ENCODE data around the gene RND2.
A peak's percentile ranks its signal among the peaks of the same experiment; 100 is the strongest.
"Not testable (repeated sequence)": the region's sequence is repeated elsewhere in the genome, so short reads cannot be mapped to it uniquely, and the experiment has no call there.

The RND2 gene

DNA sequence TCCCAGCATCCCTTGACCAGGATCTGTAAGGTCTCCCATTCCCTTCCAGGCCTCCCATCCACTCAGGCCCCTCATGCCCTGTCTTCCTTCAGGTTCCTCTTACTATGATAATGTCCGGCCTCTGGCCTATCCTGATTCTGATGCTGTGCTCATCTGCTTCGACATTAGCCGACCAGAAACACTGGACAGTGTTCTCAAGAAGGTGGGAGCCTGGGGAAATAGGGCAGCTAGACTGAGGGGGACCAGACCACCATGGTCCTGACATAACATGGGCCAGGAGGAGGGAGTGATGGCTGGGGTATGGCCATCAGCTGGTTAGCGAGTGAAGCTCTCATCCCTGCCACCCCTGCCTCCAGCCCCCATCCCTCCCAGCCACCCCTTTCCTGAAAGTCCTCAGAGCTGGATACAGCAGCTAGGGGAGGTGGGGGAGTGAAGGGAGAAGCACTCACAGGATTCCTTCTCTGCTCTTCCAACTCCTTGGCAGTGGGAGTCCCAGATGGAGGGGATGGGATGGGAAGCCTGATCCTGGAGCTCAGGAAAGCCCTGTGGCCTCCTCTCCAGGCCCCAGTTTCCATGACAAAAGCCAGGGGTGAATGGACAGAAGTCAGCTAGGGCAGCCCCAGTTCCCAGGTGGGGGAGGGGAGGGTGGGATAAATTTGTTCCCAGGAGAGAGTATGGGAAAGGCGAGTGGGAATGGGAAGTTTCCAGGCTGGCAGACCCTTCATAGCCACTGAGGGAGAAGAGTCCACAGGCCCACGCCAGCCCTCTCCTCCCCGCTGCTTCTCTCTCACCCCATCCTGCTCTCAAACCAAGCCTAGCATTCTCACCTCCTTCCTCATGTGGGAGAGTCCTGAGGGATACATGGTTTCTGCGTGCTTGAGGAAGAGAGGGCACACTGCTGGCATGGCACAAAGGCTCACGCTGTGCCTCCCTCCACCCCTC is 2.3 kb downstream of the RND2 start:
- no peak for DNase-seq

DNA sequence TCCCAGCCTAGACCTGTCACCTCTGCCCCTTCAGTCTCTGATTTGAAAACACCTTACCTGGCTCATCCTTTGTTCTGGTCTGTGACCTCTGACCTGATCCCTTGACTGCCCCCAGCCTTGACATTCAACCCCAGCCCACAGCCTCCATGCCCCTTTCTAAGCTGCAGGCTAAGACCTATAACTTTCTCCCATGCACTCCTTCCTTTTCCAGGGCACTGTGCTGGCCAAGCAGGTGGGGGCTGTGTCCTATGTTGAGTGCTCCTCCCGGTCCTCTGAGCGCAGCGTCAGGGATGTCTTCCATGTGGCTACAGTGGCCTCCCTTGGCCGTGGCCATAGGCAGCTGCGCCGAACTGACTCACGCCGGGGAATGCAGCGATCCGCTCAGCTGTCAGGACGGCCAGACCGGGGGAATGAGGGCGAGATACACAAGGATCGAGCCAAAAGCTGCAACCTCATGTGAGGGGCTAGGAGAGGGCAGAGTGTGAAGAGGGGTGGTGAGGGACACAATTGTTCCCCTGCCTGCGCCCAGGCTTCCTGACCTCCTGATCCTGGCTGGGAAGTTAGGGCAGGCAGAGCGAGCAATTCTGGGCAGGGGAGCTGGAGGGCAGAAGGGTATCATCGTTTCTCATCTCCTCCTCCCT is 3.3 kb downstream of the RND2 start:
- DNase-seq = no peak

DNA sequence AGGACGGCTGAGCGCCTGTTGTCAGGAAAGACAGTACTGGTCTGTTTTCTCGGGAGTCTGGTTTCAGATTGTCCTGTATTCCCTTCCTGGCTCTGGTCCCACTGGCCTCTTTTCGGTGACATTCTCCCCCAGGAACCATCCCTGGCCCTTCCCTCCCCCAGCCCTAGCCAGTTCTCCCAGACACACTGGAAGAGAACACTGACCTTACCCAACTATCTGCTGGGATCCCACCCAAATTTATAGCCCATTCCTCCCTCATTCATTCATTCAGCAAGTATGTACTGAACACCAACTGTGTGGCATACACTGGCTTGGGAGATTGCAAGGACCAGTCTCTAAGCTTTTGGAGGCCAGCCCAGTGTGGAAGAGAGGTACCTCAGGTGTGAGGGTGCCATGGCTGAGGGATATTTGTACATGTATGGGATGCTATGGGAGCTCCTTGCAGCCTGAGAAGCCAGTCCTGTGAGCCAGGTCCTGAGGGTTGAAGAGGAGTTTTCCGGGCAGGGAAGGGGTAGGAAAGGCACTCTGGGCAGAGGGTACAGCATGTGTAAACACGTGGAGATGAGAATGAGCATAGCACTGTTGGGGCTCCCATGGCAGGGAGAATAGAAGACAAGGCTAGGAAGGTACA is 5.2 kb downstream of the RND2 start:
- no peak for DNase-seq

DNA sequence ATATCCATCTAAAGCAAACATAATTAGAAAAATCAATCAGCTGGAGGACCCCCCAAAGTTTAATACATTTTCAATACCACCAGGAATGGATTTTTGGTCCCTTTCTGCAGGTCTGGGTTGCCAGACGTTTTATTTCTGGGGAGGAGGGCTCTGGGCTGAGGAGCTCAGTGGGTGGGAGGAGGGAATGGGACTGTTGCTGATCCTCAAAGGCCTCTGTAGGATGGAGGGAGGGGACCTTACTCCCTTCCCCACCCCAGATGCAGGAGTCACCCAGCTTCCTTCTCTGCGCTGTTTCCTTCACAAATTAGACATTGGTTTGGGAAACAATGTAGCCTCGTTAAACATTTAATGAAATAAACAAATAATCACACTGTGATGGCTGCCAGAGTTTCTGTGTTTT is 6.6 kb downstream of the RND2 start:
- DNase-seq = no peak

DNA sequence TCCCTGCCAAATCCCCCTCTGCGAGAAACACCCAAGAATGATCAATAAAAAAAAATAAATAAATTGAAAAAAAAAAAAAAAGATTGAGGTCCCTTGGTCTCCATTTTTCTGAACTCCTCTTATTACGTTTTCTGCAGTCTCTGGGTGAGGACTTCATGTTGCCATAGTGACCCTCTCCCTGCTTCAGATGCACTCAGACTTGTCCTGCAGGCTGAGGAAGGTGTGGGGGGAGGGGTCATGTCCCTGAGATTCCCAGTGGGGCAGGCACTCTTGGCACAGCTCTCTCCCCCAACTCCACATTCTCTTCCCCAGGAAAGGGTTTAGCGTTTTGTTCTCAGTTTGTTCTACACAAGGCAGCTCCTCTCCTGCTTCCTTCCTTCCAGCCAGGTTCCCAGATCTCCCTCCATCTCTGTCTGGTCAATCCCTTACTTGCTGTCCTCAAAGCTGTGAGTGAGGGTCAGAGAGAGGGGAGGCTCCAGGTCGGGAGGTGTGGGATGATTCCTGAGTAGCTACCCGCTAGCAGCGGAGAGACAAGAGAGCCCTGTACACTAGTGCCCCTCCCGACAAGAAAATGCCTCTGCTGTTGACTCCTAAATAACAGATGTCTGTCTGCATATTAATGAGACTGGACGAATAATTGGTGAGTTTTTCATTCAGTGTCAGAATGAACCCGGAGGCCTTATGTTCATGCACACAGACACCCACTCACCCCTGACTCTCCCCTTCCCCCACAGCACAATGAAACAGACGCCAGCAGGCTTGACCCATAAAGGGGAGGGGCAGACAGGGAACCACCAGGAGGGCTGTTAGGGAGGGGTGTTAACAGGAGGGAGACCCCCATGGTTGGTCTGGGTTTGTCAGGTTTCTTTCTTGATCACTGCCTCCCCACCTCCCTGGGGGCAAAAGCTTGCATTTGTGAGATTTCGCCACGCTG is 9.2 kb downstream of the RND2 start:
- DNase-seq = peak in 1 of 2 experiments; percentile 59

DNA sequence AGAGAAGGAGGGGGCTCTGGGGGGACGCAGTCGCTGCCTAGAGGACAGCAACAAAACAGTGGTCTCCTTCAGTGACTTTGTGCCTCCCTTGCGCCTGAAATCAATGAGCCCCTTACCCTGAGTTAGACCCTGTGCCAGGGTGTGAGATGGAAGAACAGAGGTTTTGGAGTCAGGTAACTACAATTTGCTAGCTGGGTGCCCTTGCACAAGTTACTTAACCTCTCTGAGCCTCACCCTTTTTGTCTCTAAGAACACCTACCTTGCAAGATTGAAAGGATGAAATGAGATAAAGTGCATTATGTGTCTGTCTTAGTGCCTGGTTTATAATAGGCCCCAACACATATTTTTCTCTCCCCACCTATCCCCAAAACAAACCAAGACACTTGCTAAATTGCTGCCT is 9.9 kb downstream of the RND2 start:
- DNase-seq = no peak

DNA sequence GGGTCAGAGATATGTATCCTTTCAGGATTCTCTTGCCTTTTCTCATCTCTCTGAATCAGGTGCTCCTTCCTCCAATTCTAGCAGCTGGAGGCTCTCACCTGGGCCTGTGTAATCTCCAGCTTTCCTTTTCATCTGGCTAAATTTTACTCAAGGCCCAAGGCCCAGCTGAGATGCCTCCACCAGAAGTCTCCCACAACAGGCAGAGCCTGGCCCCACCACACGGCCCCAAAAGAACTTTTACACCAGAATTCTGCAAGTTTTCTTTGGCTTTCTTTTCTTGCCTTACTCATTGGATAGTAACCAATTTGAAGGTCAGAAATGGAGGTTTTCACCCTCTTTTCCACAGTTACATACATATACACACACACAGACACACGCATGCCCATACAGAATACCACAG is 14.6 kb downstream of the RND2 start:
- no peak for DNase-seq

DNA sequence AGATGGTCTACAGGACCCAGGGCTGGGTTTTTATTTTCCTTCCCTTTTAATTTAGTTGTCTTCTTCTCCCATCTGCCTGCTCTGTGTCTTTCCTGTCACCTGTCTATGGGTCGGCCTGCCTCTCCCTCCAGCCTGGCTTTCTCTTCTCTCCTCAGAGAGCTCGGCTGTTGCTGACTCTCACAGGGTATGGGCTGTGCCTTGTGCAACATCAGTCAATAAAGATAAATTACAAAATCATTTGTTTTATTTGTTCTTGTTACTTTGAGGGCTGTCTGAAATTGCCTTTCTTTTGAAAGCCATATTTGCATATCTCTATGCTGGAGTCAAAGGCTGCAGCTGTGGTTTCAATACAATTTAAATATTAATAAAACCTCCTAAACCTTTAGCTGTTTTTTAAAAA is 15.6 kb downstream of the RND2 start:
- peak; percentile 76 to 80 for DNase-seq

DNA sequence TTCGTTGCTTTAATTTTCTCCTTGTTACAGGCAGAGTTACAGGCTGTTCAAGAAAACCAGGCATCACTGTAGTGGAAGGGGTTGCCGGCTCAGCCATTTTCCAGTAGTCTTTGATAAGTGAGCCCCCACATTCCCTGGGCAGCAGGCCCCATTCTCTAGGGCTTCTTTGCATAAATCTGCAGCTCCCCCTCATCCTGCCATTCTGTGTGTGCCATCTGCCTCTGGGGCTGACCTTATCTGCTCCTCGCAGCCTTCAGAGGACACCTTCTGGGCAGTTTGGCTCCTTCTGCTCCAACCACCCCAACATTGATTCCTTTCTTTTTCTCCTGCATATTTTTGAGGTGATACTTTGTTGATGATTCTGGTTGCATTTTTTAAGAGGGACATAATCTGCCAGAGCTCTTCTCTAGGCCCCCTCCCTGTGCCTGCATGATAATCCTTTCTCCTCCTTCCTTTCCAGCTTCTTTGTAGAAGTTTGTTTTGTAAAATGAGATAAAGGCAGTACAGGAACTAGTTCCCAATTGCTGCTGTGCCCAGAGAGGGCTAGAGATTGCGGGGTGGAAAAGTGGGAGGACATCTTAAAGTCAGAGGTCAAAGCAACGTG is 17.1 kb downstream of the RND2 start:
- no peak for DNase-seq

DNA sequence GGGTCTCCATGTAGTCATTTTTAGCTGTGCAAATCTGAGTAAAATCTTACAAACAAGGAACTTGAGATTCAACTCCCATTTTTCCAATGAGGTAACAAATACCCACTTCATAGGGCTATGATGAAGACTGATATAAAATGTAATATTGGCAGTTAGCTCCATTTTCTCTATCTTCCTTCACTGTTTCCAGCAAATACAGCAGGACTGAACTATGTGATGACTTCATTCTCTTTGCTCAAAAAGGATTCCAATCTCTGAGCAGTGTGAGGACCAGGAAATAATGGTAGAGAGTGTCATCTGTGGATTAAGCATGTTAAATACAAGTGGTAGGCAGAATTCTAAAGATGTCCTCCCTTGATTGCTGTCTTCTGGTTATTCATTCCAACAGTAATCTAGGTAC is 18.3 kb downstream of the RND2 start:
- no peak for DNase-seq

DNA sequence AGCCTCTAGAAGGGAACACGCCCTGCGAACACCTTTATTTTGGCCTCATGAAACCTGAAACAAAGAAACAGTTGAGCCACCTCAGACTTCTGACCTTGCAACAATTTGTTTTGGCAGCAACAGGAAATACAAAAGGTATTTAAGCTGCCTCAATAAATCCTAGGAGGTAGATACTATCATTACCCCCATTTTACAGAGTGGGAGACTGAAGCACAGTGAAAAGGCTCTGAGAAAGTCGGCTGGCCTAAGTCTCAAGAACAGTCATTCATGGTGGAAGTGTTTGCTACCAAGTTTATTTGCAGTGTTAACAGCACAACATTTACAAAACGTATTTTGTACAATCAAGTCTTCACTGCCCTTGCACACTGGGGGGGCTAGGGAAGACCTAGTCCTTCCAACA is 19.0 kb downstream of the RND2 start:
- DNase-seq = no peak

DNA sequence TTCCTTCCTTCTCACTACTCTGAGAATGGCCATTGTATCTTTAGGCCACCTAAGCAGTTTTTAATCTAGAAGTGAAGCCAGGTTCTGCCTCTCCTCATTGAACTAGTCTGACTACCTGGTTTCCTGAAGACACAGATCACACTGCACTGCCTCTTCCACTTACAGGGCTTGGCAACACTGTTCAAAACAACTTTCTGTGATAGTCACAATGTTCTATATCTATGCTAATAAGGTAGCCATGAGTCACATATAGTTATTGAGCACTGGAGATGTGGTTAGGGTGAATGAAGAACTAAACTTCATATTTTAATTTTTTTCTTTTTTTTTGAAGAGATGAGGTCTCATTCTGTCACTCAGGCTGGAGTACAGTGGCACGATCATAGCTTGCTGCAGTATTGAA is 26.9 kb downstream of the RND2 start:
- DNase-seq = no peak

DNA sequence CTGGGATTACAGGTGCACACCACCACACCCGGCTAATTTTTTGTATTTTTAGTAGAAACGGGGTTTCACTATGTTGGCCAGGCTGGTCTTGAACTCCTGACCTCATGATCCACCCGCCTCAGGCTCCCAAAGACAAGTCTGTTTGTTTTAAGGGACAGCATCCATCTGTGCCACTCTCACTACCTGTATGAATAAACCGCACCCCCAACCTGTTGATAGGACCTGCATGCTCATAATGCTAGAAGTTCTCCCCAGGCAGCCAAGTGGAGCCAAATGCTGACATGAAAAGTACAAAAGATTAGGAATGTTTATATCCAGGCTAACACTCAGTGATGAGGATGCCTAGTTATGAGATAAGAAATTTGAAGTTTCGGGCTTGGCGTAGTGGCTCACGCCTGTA is 28.0 kb downstream of the RND2 start:
- not testable (repeated sequence) for DNase-seq

DNA sequence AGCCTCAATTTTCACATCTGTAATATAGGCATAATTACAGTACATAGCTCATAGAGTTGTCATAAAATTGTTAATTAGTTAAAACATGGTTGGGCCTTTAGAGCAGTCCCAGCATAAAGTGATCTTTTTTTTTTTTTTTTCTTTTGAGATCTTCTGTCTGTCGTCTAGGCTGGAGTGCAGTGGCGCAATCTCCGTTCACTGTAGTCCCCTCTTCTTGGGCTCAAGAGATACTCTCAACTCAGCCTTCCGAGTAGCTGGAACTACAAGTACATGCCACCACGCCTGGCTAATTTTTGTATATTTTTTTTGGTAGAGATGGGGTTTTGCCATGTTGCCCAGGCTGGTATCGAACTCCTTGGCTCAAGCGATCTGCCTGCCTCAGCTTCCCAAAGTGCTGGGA is 31.0 kb downstream of the RND2 start:
- DNase-seq = no peak

DNA sequence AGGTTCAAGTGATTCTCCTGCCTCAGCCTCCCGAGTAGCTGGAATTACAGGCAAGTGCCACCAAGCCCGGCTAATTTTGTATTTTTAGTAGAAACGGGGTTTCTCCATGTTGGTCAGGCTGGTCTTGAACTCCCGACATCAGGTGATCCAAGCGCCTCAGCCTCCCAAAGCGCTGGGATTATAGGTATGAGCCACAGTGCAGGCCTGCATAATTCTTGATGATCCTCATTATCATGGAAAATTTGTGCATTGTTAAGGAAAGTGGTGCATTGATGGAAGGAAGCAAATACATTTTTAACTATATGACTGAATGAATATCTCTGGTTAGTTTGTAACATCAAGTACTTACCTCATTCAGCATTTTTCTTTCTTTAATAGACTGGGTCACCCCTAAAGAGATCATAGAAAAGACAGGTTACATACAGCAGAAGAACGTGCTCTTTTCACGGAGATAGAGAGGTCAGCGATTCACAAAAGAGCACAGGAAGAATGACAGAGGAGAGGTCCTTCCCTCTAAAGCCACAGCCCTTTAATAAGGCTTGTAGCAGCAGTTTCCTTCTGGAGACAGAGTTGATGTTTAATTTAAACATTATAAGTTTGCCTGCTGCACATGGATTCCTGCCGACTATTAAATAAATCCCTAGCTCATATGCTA is 38.1 kb downstream of the RND2 start:
- no peak for DNase-seq

DNA sequence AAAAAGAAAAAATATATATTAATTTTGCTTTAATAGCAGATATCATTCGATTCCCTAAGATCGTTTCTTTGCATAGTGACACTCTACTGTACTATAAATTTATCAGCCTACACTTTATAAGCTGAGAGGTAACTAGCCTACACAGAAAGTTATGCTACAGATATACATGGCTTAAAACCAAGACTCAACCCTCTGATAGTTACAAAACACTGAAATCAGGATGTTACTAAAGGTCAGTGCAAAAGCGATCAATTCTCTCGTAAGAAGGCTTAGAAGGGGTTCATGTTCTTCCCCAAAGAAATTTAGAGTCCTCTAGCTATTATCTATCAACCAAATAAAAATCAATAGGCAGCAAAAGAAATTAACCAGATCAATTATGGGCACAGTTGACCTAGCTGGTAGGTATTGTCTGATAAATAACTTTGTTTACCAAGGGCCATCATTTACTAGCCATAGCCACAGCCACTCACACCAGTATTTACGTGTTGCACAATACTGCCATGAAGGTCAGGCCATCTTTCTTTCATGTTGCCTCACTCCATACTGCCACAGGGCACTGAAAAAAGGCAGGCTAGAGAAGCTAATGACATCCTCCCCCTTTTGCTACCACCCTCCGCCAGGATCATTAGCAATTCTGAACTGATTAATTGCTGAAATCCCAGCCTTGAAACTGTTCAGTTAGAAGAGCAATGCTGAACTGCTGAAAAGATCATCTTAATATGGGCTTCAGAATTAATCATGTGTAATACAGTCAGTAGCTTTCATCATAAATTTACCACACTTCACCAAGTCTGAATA is 43.7 kb downstream of the RND2 start:
- DNase-seq = no peak

DNA sequence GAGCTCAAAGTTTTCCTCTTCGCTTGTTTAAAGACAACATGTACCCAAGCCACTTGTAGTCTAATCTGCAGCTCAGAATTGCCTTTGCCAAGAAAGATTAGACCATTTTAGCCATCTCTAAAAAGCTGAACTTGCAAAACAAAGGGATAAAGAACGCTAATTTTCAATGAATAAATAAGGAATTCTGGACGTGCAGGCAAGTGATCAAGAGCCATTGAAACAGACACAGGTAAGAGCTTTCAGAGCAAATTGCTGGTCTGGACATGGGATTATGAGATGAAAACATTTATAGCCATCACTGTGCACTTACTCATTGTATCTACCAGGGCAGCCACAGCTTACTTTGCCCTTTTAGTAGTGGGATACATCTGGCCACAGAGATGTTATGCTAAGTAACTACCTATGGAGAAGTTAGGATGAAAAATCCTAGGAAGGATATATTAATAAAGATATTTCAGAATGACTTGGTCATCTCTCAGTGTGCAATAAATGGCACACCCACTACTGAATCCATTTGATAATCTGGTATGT is 44.4 kb downstream of the RND2 start:
- no peak for DNase-seq

DNA sequence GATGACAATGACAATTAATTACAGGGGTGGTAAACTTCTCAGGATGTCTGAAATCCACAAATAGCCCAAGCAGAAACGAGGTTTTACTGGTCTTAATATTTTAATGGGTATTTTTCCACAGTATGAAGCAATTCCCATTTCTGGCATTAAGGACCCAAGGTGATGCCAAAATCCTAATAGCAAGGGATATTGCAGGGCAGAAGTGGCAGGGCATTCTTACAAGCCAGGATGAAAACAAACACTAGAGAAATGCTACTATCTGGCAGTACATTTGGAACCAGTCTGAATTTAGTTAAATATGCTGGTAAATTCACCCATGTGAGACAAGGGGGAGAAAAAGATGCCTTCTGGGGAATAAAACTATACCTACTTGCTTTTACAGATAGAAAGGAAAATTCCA is 45.2 kb downstream of the RND2 start:
- DNase-seq = no peak

DNA sequence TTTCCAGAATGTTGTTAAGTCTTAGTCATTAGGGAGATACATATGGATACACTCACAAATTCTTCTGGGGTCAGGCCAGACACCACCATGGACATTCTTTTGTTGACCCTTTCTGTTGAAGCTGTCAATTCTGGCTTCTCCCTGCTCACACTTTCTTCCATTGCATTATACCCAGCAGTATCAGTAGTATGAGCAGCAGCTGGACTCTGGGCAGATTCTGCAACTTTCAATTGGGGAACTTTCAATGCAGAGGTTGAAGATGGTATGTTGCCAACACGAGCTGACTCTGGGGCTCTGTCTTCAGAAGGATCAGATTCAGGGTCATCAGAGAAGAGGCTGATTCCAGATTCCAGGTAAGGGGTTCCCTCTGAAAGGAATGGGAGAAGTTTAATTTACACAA is 45.8 kb downstream of the RND2 start:
- no peak for DNase-seq

DNA sequence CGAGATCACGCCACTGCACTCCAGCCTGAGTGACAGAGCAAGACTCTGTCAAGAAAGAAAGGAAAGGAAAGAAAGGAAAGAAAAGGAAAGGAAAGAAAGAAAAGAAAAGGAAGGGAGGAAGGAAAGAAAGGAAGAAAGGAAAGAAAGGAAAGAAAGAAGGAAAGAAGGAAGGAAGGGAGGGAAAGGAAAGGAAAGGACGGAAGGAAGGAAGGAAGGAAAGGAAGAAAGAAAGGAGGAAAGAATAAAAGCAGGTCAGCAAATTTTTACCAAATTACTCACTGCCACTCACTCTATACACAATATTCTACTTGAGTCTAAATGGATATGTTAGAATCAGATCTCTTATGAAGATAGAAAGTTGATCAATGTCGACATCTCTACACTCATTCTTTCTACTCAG is 49.8 kb downstream of the RND2 start:
- DNase-seq = no peak
